ENCODE measurements around the gene AKAP6.

The AKAP6 gene, protein sequence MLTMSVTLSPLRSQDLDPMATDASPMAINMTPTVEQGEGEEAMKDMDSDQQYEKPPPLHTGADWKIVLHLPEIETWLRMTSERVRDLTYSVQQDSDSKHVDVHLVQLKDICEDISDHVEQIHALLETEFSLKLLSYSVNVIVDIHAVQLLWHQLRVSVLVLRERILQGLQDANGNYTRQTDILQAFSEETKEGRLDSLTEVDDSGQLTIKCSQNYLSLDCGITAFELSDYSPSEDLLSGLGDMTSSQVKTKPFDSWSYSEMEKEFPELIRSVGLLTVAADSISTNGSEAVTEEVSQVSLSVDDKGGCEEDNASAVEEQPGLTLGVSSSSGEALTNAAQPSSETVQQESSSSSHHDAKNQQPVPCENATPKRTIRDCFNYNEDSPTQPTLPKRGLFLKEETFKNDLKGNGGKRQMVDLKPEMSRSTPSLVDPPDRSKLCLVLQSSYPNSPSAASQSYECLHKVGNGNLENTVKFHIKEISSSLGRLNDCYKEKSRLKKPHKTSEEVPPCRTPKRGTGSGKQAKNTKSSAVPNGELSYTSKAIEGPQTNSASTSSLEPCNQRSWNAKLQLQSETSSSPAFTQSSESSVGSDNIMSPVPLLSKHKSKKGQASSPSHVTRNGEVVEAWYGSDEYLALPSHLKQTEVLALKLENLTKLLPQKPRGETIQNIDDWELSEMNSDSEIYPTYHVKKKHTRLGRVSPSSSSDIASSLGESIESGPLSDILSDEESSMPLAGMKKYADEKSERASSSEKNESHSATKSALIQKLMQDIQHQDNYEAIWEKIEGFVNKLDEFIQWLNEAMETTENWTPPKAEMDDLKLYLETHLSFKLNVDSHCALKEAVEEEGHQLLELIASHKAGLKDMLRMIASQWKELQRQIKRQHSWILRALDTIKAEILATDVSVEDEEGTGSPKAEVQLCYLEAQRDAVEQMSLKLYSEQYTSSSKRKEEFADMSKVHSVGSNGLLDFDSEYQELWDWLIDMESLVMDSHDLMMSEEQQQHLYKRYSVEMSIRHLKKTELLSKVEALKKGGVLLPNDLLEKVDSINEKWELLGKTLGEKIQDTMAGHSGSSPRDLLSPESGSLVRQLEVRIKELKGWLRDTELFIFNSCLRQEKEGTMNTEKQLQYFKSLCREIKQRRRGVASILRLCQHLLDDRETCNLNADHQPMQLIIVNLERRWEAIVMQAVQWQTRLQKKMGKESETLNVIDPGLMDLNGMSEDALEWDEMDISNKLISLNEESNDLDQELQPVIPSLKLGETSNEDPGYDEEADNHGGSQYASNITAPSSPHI (N-terminal part only)

DNA sequence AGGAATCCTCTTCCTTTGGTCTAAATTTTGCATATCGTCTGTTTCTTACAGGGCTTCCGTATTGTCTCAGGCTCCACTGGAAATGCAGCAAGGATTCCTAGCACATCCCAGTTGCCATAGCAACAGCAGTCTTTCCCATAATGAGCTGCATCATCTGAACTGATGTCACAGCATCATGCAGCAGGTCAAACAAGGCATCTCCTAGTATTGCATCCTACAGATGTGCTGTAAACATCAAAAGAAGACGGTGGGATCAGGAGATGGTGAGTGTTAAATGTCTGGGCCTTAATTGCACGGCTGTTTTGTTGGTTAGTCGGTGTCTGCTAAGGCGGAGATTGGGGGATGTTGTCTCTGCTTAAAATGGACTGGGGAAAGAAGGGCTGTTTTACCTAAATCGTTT, at the start of gene AKAP6:
AKAP6 (plus strand) TSS at position 153 of the 400 bp plus-strand sequence. CDS start 104,196 bp downstream, outside the sequence.
- in situ Hi-C loops (cut with MboI; ENCODE audit: low sequenced_read_pairs, unreplicated experiment): no loop called here
- TF ChIP-seq, protein P1, sequence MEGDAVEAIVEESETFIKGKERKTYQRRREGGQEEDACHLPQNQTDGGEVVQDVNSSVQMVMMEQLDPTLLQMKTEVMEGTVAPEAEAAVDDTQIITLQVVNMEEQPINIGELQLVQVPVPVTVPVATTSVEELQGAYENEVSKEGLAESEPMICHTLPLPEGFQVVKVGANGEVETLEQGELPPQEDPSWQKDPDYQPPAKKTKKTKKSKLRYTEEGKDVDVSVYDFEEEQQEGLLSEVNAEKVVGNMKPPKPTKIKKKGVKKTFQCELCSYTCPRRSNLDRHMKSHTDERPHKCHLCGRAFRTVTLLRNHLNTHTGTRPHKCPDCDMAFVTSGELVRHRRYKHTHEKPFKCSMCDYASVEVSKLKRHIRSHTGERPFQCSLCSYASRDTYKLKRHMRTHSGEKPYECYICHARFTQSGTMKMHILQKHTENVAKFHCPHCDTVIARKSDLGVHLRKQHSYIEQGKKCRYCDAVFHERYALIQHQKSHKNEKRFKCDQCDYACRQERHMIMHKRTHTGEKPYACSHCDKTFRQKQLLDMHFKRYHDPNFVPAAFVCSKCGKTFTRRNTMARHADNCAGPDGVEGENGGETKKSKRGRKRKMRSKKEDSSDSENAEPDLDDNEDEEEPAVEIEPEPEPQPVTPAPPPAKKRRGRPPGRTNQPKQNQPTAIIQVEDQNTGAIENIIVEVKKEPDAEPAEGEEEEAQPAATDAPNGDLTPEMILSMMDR (IDR thresholded peaks at IDR 0.05; ENCODE audit: borderline replicate concordance, control extremely low read depth, extremely low read depth, insufficient read depth, missing control alignments): no peak
- no peak for DNase-seq (ENCODE audit: low spot score)

DNA sequence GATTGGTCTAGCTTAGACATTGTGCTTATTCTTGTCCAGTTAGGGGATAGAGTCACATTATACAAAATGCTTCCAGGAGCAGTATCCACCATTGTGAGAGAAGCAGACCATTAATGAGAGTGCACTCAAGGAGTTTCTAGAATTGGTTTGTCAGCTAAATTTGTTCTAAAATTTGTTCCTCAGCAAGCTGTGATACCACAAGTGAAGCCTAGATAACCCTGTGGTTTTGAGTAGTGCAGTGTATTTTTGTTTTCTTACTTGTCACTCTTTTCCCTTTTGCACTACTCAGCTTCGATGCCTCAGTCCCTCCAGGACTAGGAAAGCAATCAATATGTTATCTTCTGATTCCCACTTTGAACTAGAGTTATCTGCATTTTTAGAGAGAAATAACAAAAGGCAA, 42.5 kb upstream of the AKAP6 start:
- in situ Hi-C loops (cut with MboI; ENCODE audit: low sequenced_read_pairs, unreplicated experiment): no loop called here
- TF ChIP-seq, protein P1 (IDR thresholded peaks at IDR 0.05; ENCODE audit: borderline replicate concordance, control extremely low read depth, extremely low read depth, insufficient read depth, missing control alignments): no peak
- no peak for DNase-seq (ENCODE audit: low spot score)

DNA sequence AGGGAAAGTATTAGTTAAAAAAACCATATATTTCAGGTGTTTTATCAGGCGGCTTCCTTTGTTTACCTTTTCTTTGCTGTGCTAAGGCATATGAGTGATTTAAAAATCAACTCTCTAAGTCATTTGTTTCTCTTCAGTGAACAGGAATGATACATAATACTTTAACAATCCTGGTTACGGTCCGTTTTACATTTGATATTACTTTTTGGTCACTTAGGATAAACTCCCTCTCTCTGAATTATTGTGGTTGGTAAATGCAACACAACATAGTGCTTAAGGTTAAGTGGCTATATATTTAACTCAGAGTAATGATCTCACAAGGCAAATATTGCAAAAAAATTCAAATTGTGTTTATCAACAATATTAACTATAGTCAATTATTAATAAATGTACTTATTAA, 32.7 kb upstream of the AKAP6 start:
- in situ Hi-C loops (cut with MboI; ENCODE audit: low sequenced_read_pairs, unreplicated experiment): no loop called here
- TF ChIP-seq, protein P1 (IDR thresholded peaks at IDR 0.05; ENCODE audit: borderline replicate concordance, control extremely low read depth, extremely low read depth, insufficient read depth, missing control alignments): no peak
- DNase-seq (ENCODE audit: low spot score): no peak

DNA sequence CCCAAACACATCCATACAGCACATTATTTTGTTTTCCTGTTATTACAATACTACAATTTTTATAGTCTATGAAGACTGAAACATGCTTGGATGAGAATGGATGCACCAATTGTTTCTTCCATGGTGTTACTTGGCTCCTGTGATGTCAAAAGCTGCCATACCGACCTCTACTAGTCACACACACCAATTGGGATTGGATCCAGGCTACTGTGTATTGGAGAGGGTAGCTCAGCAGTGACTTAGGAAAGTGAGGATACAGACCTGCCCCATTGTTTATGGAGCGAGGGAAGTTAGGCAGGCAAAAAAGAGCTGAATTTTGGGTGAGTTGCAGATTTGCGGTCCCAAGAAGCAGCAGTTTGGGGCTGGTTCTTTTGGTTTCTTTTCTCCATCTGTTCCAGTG, 30.8 kb upstream of the AKAP6 start:
- TF ChIP-seq, protein P1 (IDR thresholded peaks at IDR 0.05; ENCODE audit: borderline replicate concordance, control extremely low read depth, extremely low read depth, insufficient read depth, missing control alignments): no peak
- DNase-seq (ENCODE audit: low spot score): no peak
- in situ Hi-C loops (cut with MboI; ENCODE audit: low sequenced_read_pairs, unreplicated experiment): no loop called here

DNA sequence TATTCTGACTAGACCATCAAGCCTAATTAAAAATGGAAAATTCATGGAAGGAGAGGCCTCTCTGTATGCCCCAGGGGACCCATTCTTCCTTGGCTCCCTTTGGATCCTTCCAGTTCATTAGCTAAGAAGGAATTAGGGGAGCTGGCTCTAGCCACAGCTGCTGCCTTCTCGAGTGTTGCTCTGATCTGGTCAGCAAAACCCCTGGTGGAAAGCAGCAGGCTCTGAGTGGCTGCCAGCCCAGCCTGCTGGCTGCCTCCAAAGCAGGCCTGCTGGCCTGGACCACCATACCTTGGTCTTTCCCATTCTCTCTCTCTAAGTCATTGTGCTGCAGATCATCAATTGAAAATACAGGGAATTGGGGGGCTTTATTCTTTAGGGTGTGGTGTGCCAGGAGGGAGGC, 29.0 kb upstream of the AKAP6 start:
- TF ChIP-seq, protein P1 (IDR thresholded peaks at IDR 0.05; ENCODE audit: borderline replicate concordance, control extremely low read depth, extremely low read depth, insufficient read depth, missing control alignments): no peak
- in situ Hi-C loops (cut with MboI; ENCODE audit: low sequenced_read_pairs, unreplicated experiment): no loop called here
- DNase-seq (ENCODE audit: low spot score): no peak

DNA sequence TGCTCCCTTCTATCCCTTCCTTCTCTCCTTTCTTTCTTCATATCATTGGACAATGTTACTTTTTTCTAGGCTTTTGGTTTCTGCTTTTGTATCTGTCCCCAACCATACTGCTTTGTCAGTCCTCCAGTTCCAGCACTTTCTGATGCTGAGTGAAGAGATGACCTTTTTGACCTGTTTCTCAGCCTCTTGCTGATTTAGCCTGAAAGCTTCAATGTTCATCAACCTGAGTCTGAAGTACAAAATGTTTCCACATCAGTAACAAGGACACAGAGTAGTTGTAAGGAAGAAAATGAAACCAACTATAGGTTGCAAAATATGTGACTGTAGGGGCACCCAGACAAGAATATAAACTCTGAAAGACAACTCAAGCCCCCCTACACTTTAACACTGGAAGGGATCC, 25.2 kb upstream of the AKAP6 start:
- no peak for DNase-seq (ENCODE audit: low spot score)
- in situ Hi-C loops (cut with MboI; ENCODE audit: low sequenced_read_pairs, unreplicated experiment): no loop called here
- TF ChIP-seq, protein P1 (IDR thresholded peaks at IDR 0.05; ENCODE audit: borderline replicate concordance, control extremely low read depth, extremely low read depth, insufficient read depth, missing control alignments): no peak

All from GM13976 (cell line).